C4-2B (cell line): ENCODE results near the gene CHD2.

ENCODE experiments used
- H3K27ac ChIP-seq: fragments of 450-650 bp; 2 replicates; pipeline ENCODE4 v1.5.1; 2017
- CTCF ChIP-seq: fragments of 450-650 bp; conservative IDR thresholded peaks from 2 replicates; pipeline ENCODE4 v1.5.1; 2017; ENCODE audit warnings: mild to moderate bottlenecking
- ZFX ChIP-seq: fragments of 450-650 bp; IDR thresholded peaks from 2 replicates; pipeline ENCODE4 v1.6.1; 2017

Gene CHD2

GRCh38 chr15:92949604-92950249 lies 49.6 kb downstream of the CHD2 start:
- TF ChIP-seq CTCF, result no peak
- TF ChIP-seq ZFX, result no peak
- no peak overlapping the region for H3K27ac ChIP-seq

- H3K27ac ChIP-seq, result no peak overlapping the region
- TF ChIP-seq CTCF, result no peak
- no peak for TF ChIP-seq ZFX
Measured at GRCh38 chr15:92951800-92952457, 51.8 kb downstream of the CHD2 start.

GRCh38 chr15:92952458-92952850 lies 52.3 kb downstream of the CHD2 start:
- TF ChIP-seq ZFX (no peak), CTCF (no peak)
- H3K27ac ChIP-seq, result no peak overlapping the region

GRCh38 chr15:92953566-92953965 lies 53.4 kb downstream of the CHD2 start:
- H3K27ac ChIP-seq, result no peak overlapping the region
- TF ChIP-seq CTCF, result no peak
- TF ChIP-seq ZFX, result no peak

GRCh38 chr15:92954002-92954401 lies 53.9 kb downstream of the CHD2 start:
- TF ChIP-seq ZFX, result no peak
- no peak for TF ChIP-seq CTCF

GRCh38 chr15:92954578-92954977 lies 54.5 kb downstream of the CHD2 start:
- TF ChIP-seq CTCF, result peak; percentile 67
- no peak for TF ChIP-seq ZFX
- H3K27ac ChIP-seq, result no peak overlapping the region

More at GRCh38 chr15:92954002-92954401, 53.9 kb downstream of the CHD2 start:
- no peak overlapping the region for H3K27ac ChIP-seq

GRCh38 chr15:92955706-92956105 lies 55.6 kb downstream of the CHD2 start:
- no peak overlapping the region for H3K27ac ChIP-seq
- TF ChIP-seq CTCF, result no peak
- TF ChIP-seq ZFX, result no peak
